BE2C (cell line): ENCODE data around the gene GGNBP2.

ENCODE experiments used
- DNase-seq: peaks from one replicate; pipeline ENCODE4 v3.0.0-alpha.2; 2020
- H3K27me3 ChIP-seq: fragments of 250-450 bp; sonication (Bioruptor Pico); 2 replicates; pipeline ENCODE4 v1.5.1; 2020; ENCODE audit warnings: mild to moderate bottlenecking
- H3K36me3 ChIP-seq: fragments of 250-450 bp; sonication (Bioruptor Pico); 2 replicates; pipeline ENCODE4 v1.5.1; 2020; ENCODE audit warnings: mild to moderate bottlenecking
- H3K4me1 ChIP-seq: fragments of 250-450 bp; sonication (Bioruptor Pico); 2 replicates; pipeline ENCODE4 v1.5.1; 2020
- H3K4me3 ChIP-seq: 2 replicates; pipeline ENCODE4 v1.5.1; 2011; ENCODE audit warnings: low read depth, low read length
- H3K9me3 ChIP-seq: fragments of 250-450 bp; sonication (Bioruptor Pico); 2 replicates; pipeline ENCODE4 v1.5.1; 2020
- CTCF ChIP-seq: IDR thresholded peaks from 2 replicates; pipeline ENCODE4 v1.5.1; 2012; ENCODE audit warnings: mild to moderate bottlenecking, low read depth, low read length

The GGNBP2 gene

GRCh38 chr17:36611345-36612072 is 66.8 kb downstream of the GGNBP2 start:
- H3K4me1 ChIP-seq: no peaks in the 10 kb centered on the region
- no peak for TF ChIP-seq CTCF
- no peak for DNase-seq

GRCh38 chr17:36612323-36612722 is 67.6 kb downstream of the GGNBP2 start:
- H3K9me3 ChIP-seq: no peaks in the 10 kb centered on the region
- no peak for DNase-seq
- H3K27me3 ChIP-seq: no peaks in the 10 kb centered on the region
- no peak overlapping the region for H3K4me3 ChIP-seq
- no peaks in the 10 kb centered on the region for H3K4me1 ChIP-seq
- TF ChIP-seq CTCF: no peak
- H3K36me3 ChIP-seq: no peaks in the 10 kb centered on the region

More at GRCh38 chr17:36611345-36612072, 66.8 kb downstream of the GGNBP2 start:
- Histone ChIP-seq H3K36me3 (no peaks in the 10 kb centered on the region), H3K9me3 (no peaks in the 10 kb centered on the region), H3K4me3 (no peak overlapping the region), H3K27me3 (no peaks in the 10 kb centered on the region)

- H3K4me1 ChIP-seq: no peaks in the 10 kb centered on the region
- no peaks in the 10 kb centered on the region for H3K27me3 ChIP-seq
- H3K4me3 ChIP-seq: no peak overlapping the region
- DNase-seq: no peak
- no peak for TF ChIP-seq CTCF
- no peaks in the 10 kb centered on the region for H3K9me3 ChIP-seq
- H3K36me3 ChIP-seq: no peaks in the 10 kb centered on the region
These were observed 68.4 kb downstream of the GGNBP2 start for GRCh38 chr17:36613155-36613554.

- no peaks in the 10 kb centered on the region for H3K4me1 ChIP-seq
- no peak for DNase-seq
- no peak overlapping the region for H3K4me3 ChIP-seq
- no peaks in the 10 kb centered on the region for H3K9me3 ChIP-seq
- H3K27me3 ChIP-seq: no peaks in the 10 kb centered on the region
- TF ChIP-seq CTCF: no peak
- H3K36me3 ChIP-seq: no peaks in the 10 kb centered on the region
These were observed 69.4 kb downstream of the GGNBP2 start for GRCh38 chr17:36614081-36614480.

- no peaks in the 10 kb centered on the region for H3K36me3 ChIP-seq
- no peak for TF ChIP-seq CTCF
- H3K4me3 ChIP-seq: no peak overlapping the region
- no peaks in the 10 kb centered on the region for H3K27me3 ChIP-seq
- H3K9me3 ChIP-seq: no peaks in the 10 kb centered on the region
- DNase-seq: no peak
- H3K4me1 ChIP-seq: no peaks in the 10 kb centered on the region
These were observed 70.2 kb downstream of the GGNBP2 start for GRCh38 chr17:36614933-36615332.
